NCI-H2029 (cell line): ENCODE measurements around the gene NCKAP5L.
"Not testable (repeated sequence)": the region's sequence is repeated elsewhere in the genome, so short reads cannot be mapped to it uniquely, and the experiment has no call there.

Source experiments
- DNase-seq: peaks from one replicate; lab custom pipeline; 2025; lab: John Stamatoyannopoulos, UW

The NCKAP5L gene

GRCh38 chr12:49865782-49866135, 37.5 kb upstream of the NCKAP5L start:
- no peak for DNase-seq

GRCh38 chr12:49865109-49865781, 37.0 kb upstream of the NCKAP5L start:
- no peak for DNase-seq

GRCh38 chr12:49864798-49865090, 36.5 kb upstream of the NCKAP5L start:
- no peak for DNase-seq

GRCh38 chr12:49863946-49864797, 36.0 kb upstream of the NCKAP5L start:
- DNase-seq, result no peak

GRCh38 chr12:49860921-49861320, 32.7 kb upstream of the NCKAP5L start:
- not testable (repeated sequence) for DNase-seq

GRCh38 chr12:49855890-49856289, 27.7 kb upstream of the NCKAP5L start:
- not testable (repeated sequence) for DNase-seq

GRCh38 chr12:49854976-49855375, 26.8 kb upstream of the NCKAP5L start:
- no peak for DNase-seq

- DNase-seq, result no peak
These were observed 25.5 kb upstream of the NCKAP5L start for GRCh38 chr12:49853671-49854070.

- DNase-seq, result no peak
These were observed 18.9 kb upstream of the NCKAP5L start for GRCh38 chr12:49847161-49847560.

GRCh38 chr12:49846032-49846431, 17.8 kb upstream of the NCKAP5L start:
- no peak for DNase-seq

- DNase-seq, result no peak
These were observed 15.7 kb upstream of the NCKAP5L start for GRCh38 chr12:49843876-49844437.

GRCh38 chr12:49843411-49843810, 15.2 kb upstream of the NCKAP5L start:
- DNase-seq, result no peak

- DNase-seq, result peak; percentile 91
These were observed 14.5 kb upstream of the NCKAP5L start, which contains the start of gene BCDIN3D for GRCh38 chr12:49842519-49843352. BCDIN3D (minus strand) TSS chr12:49843106; CDS start chr12:49843087, 19 bp downstream.

- DNase-seq, result no peak
These were observed 10.9 kb upstream of the NCKAP5L start for GRCh38 chr12:49838973-49839633.

GRCh38 chr12:49832836-49833421, 4.7 kb upstream of the NCKAP5L start:
- DNase-seq, result no peak

GRCh38 chr12:49831717-49832116, 3.5 kb upstream of the NCKAP5L start:
- DNase-seq, result no peak

GRCh38 chr12:49827401-49828099, 663 bp downstream of the NCKAP5L start:
- DNase-seq, result no peak

- DNase-seq, result no peak
These were observed 1.2 kb downstream of the NCKAP5L start for GRCh38 chr12:49827051-49827400.

GRCh38 chr12:49825971-49826421, 2.2 kb downstream of the NCKAP5L start:
- DNase-seq, result no peak

GRCh38 chr12:49825360-49825970, 2.7 kb downstream of the NCKAP5L start:
- no peak for DNase-seq
